Measurements from ENCODE around the gene SIPA1L3. TPM values are rescaled to one million over a fixed set of nuclear protein-coding genes. Genes with fewer than 3 reads are reported as not detected.
A peak's percentile ranks its signal among the peaks of the same experiment; 100 is the strongest.

The SIPA1L3 gene
- total and polyA plus RNA-seq, 8 donors = 19.7 to 44.8 (median 25.8) TPM

DNA sequence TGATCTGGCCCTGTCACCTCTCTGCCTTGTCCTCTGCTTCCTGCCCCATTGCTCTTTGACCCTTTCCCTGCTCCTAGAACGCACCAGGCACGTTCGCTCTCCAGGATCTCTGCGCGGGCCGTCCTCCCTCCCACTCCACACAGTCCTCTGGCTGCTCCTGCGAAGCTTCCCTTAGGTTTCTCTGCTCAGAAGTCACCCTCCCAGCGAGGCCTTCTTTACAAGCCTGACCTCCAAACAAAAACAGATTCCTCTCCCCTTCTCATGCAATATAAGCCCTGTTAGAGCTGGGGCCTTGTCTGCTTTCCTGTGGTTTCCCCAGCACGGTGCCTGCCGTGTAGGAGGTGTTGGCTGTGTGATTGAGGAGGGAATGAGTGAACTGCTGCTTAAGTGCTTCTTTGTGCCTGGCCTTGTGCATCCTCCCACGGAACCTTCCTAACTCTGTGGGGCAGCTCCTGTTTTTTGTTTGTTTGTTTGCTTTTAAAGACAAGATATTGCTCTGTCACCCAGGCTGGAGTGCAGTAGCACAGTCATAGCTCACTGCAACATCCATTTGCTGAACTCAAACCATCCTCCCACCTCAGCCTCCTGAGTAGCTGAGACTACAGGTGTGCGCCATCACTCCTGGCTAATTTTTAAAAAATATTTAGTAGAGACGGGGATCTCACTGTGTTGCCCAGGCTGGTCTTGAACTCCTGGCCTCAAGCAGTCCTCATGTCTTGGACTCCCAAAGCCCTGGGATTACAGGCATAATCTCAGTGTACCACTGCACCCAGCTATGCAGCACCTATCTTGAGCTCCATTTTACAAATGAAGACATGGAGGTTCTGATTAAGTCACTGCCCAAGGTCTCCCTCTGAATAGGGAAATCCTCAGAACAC lies 82.0 kb downstream of the SIPA1L3 start:
- Histone ChIP-seq H3K4me1 (peaks cover 8 to 12% (median 9%) of the 10 kb centered on the region in 3 donors), H3K36me3 (no peaks in the 10 kb centered on the region), H3K4me3 (no peak overlapping the region), H3K27me3 (no peaks in the 10 kb centered on the region), H3K9me3 (no peaks in the 10 kb centered on the region), H3K27ac (no peak overlapping the region)
- no peak for DNase-seq
- WGBS, 2 donors = 86 to 87% methylated on average over 13 of the region's 13 CpGs
- intact Hi-C loops (cut with DNase I) = no loop called here
- ATAC-seq = no peak
- FAIRE-seq = no peak
- TF ChIP-seq, protein P1, sequence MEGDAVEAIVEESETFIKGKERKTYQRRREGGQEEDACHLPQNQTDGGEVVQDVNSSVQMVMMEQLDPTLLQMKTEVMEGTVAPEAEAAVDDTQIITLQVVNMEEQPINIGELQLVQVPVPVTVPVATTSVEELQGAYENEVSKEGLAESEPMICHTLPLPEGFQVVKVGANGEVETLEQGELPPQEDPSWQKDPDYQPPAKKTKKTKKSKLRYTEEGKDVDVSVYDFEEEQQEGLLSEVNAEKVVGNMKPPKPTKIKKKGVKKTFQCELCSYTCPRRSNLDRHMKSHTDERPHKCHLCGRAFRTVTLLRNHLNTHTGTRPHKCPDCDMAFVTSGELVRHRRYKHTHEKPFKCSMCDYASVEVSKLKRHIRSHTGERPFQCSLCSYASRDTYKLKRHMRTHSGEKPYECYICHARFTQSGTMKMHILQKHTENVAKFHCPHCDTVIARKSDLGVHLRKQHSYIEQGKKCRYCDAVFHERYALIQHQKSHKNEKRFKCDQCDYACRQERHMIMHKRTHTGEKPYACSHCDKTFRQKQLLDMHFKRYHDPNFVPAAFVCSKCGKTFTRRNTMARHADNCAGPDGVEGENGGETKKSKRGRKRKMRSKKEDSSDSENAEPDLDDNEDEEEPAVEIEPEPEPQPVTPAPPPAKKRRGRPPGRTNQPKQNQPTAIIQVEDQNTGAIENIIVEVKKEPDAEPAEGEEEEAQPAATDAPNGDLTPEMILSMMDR (IDR thresholded peaks at IDR 0.05) = no peak

DNA sequence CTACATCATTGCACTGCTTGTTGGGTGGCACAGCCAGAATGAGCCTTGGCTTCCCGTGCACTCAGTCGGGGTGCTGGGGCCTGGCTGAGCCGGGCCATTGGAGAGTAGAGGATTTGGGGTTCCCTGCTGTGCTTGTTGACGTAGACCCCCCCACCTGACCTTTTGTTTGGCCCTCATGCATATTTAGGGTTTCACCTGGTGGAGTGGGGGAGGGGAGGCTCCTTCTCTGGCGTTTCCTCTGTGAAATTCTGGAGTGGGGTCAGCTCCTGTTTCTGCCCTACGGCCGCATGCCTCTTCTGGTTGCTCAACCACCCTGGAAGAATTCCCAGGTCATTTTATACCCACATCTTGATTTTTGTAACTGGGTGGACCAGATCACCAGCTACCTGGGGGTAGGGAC lies 82.8 kb downstream of the SIPA1L3 start:
- Histone ChIP-seq H3K4me3 (no peak overlapping the region), H3K27me3 (no peaks in the 10 kb centered on the region), H3K36me3 (no peaks in the 10 kb centered on the region), H3K4me1 (peaks cover 12 to 17% (median 13%) of the 10 kb centered on the region in 3 donors), H3K27ac (no peak overlapping the region), H3K9me3 (no peaks in the 10 kb centered on the region)
- no peak for ATAC-seq
- TF ChIP-seq, protein P1 (IDR thresholded peaks at IDR 0.05) = no peak
- WGBS, 2 donors = 76 to 90% methylated on average over 7 of the region's 7 CpGs
- DNase-seq = no peak
- intact Hi-C loops (cut with DNase I) = no loop called here
- no peak for FAIRE-seq

DNA sequence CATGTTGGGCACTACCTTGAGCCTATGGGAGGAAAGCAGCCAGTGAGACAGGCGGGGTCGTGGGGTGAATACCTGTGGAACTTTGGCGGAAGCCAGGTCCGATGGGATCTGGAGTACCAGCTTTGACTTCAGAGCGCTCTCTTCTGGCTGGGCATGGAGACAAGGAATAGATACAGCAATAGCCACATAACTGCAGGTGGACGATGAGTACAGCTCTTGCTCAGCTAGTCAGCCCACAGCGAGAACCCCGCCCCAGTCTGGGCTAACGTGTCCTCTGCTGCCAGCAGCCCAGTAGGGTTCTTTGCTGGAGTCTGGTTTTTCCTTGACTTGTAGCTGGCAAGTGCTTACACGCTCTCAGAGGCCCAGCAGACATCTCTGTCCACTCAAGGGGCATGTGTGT lies 83.4 kb downstream of the SIPA1L3 start:
- Histone ChIP-seq H3K27ac (no peak overlapping the region), H3K36me3 (no peaks in the 10 kb centered on the region), H3K4me1 (peaks cover 13 to 20% (median 16%) of the 10 kb centered on the region in 3 donors), H3K9me3 (no peaks in the 10 kb centered on the region), H3K4me3 (no peak overlapping the region), H3K27me3 (no peaks in the 10 kb centered on the region)
- TF ChIP-seq, protein P1 (IDR thresholded peaks at IDR 0.05) = no peak
- DNase-seq (no peak), ATAC-seq (no peak), FAIRE-seq (no peak)
- intact Hi-C loops (cut with DNase I) = no loop called here
- WGBS, 2 donors = 93 to 94% methylated on average over 10 of the region's 10 CpGs

DNA sequence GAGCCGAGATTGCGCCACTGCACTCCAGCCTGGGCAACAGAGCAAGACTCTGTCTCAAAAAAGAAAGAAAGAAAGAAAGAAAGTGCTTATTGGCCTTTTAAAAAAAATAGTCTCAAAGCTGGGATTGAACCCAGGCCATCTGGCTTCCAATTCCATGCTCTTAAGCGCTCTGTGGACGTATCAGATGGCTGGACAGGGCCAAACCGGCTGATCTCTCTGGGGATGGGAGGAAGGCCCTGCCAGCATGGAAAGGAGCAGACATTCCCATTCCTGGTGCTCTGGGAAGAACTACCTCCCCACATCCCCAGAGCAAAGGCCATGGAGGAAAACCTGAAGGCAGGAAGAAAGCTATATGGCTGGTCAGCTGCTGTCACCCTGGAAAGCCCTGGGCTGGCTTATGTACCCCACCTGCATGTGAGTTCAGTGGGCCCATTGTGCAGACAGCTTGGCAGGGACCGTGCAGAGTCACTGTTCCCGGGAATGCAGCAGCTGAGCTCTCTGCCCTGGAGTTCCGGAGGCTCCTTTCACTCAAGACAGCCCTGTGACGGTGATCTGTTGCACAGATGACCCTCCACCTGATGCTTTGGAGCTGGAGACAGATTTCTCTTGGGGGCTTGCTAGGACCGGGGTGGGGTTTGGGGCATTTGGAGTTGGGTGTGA lies 84.3 kb downstream of the SIPA1L3 start:
- no peaks in the 10 kb centered on the region for H3K9me3 ChIP-seq
- H3K4me1 ChIP-seq = peaks cover 13 to 20% (median 16%) of the 10 kb centered on the region in 3 donors
- 74 to 77% methylated on average over 10 of the region's 10 CpGs for WGBS, 2 donors
- intact Hi-C loops (cut with DNase I) = no loop called here
- DNase-seq (no peak), FAIRE-seq (no peak), ATAC-seq (no peak)
- H3K36me3 ChIP-seq = no peaks in the 10 kb centered on the region
- H3K27ac ChIP-seq = peak overlapping the region in 1 of 4 donors; percentile 19
- TF ChIP-seq, protein P1 (IDR thresholded peaks at IDR 0.05) = no peak
- H3K27me3 ChIP-seq = no peaks in the 10 kb centered on the region
- no peak overlapping the region for H3K4me3 ChIP-seq

All from pancreas (tissue), 10 donors.